Motor neuron (in vitro differentiated cells): ENCODE results near the gene ACSM4. TPM values are rescaled to one million over a fixed set of nuclear protein-coding genes. Genes with fewer than 3 reads are reported as not detected.

ENCODE experiments used
- ATAC-seq, 8 experiments: fragments of 200-7000 bp; cut with Tn5 transposase; replicated peaks in 6 of 8; 2 replicates each; pipeline ENCODE4 v1.8.0; 2021; ENCODE audit warnings: mild to moderate bottlenecking in 8 of 8, moderate library complexity in 8 of 8
- H3K27ac ChIP-seq, 2 donors: fragments of 250-450 bp; sonication (Bioruptor Pico); 2 replicates each; pipeline ENCODE4 v1.9.0; 2021; ENCODE audit warnings: antibody characterized with exemption in 2 of 2, mild to moderate bottlenecking in 2 of 2, moderate library complexity in 1 of 2
- H3K4me1 ChIP-seq, 2 donors: fragments of 250-450 bp; sonication (Bioruptor Pico); replicated peaks in 1 of 2; 2 replicates each; pipeline ENCODE4 v1.6.1; 2021; ENCODE audit warnings: antibody characterized with exemption in 2 of 2, mild to moderate bottlenecking in 2 of 2, moderate library complexity in 1 of 2
- H3K4me3 ChIP-seq, 5 donors: fragments of 250-450 bp; sonication (Bioruptor Pico); 2 replicates each; pipeline ENCODE4 v1.9.0; 2021; ENCODE audit warnings: antibody characterized with exemption in 5 of 5, mild to moderate bottlenecking in 5 of 5, moderate library complexity in 4 of 5
- WGBS, 10 experiments: fragments of 450-650 bp; shearing (Covaris generic); methylation state at CpG; one replicate each; pipeline ENCODE4 v1.0.0; 2022; 5-methylcytosine and 5-hydroxymethylcytosine counted together
- in situ Hi-C, 9 experiments: fragments of 400-800 bp; cut with MboI; loops; one replicate each; pipeline ENCODE4 v1.15.0; 2021; ENCODE audit warnings: low sequenced_read_pairs in 9 of 9, low pct_unique_long_range_greater_than_20kb in 2 of 9; ENCODE audit not compliant: unreplicated experiment in 9 of 9
- total RNA-seq, 8 experiments: library from RNA; unstranded; fragments of 300-600 nt; gene quantifications; 2 replicates each; pipeline versions ENCODE4 v1.2.3 to v1.2.4, GENCODE V29; 2022

ACSM4 gene
- total RNA-seq, 8 experiments from 2014 or later = not detected

DNA sequence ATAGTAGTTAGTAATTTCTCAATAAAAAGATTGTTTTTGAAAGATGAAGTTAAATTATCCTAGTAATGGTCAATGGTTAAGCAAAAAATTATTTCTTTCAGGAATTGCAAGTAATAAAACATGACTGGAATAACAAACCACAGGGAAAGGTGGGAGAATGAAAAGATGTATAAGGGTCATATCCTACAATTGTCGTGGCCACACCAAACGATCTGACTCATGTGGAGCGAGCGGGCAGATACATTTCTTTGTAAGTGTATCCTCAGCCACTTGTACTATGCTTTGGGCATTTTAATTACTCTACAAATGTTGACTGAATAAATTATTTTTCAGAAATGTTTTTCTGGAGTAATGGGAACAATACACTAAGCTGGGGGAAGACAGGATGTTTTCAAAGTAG is 45.5 kb downstream of the ACSM4 start:
- Histone ChIP-seq H3K4me1 (no peaks in the 10 kb centered on the region), H3K4me3 (no peak overlapping the region), H3K27ac (no peak overlapping the region)
- 9 to 100% (median 73%) methylated on average over 2 to 4 of the region's 4 CpGs; no CpG with 5 or more reads in 1 of the 10 experiments for WGBS, 10 experiments
- ATAC-seq = no peak
- in situ Hi-C loops = no loop called here

DNA sequence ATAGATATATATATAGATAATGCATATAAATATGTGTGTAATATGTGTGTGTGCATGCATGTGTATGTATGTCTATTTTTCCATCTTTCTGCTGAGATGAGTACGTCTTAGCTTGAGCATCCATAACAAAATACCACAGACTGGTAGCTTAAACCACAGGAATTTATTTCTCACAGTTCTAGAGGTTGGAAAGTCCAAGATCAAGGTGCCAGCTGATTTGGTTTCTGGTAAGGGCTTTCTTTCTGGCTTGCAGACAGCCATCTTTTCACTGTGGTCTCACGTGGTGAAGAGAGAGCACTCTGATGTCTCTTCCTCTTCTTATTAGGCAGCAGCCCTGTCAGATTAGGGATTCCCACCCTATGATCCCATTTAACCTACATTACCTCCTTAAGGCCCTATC is 47.3 kb downstream of the ACSM4 start:
- ATAC-seq = no peak
- in situ Hi-C loops = no loop called here

DNA sequence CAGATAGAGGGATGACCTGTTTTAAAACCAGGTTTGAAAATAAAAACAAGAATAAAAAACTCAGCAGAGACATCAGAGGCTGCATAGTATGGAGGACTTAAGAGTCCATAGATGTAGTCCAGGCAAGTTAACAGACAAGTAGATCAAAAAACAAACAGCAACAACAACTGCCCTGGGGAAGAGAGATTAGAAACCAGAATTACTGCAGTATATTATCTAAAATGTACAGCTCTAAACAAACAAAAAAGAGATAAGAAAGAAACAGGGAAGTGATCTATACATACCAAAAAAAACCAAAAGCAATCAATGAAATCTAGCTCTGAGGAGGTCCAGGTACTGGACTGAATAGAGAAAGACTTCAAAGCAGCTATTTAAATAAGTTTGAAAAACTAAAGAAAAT is 48.8 kb downstream of the ACSM4 start:
- Histone ChIP-seq H3K4me1 (no peaks in the 10 kb centered on the region), H3K4me3 (no peak overlapping the region), H3K27ac (no peak overlapping the region)
- ATAC-seq = no peak
- in situ Hi-C loops = no loop called here

More for the DNA sequence above, 47.3 kb downstream of the ACSM4 start:
- WGBS, 10 experiments = 0 to 100% (median 45%) methylated on average over 1 to 2 of the region's 2 CpGs; no CpG with 5 or more reads in 4 of the 10 experiments
- Histone ChIP-seq H3K4me1 (no peaks in the 10 kb centered on the region), H3K4me3 (no peak overlapping the region), H3K27ac (no peak overlapping the region)

GRCh38 chr12:7354529-7354928 is 50.7 kb downstream of the ACSM4 start:
- in situ Hi-C loops = no loop called here
- ATAC-seq = peak in 1 of 8 experiments; percentile 75
- WGBS, 10 experiments = 24 to 100% (median 83%) methylated on average over 1 to 4 of the region's 4 CpGs; no CpG with 5 or more reads in 1 of the 10 experiments

DNA sequence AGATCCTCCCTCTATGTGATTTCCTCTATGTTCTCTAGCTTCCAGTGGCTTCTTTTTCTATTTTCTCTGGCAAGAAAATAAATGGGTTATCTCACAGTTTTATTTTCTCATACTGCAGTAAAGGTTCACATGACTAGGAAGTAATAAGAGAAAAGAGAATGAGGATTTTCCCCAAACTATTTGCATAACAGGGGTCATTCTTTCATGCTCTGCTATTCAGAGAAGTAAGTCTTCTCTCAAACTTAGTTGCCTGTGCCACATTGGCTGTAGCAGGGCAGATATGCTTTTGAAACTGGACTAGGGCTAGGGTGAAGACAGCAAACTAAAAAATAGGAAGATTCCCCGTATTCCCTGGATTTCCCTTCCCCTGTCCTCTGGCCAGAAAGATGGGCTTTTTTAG is 57.4 kb downstream of the ACSM4 start:
- Histone ChIP-seq H3K27ac (no peak overlapping the region), H3K4me1 (no peaks in the 10 kb centered on the region), H3K4me3 (no peak overlapping the region)
- 43 to 100% (median 79%) methylated on average over 1 of the region's 1 CpG; no CpG with 5 or more reads in 4 of the 10 experiments for WGBS, 10 experiments
- ATAC-seq = no peak
- in situ Hi-C loops = no loop called here

More at GRCh38 chr12:7354529-7354928, 50.7 kb downstream of the ACSM4 start:
- Histone ChIP-seq H3K27ac (no peak overlapping the region), H3K4me3 (no peak overlapping the region), H3K4me1 (no peaks in the 10 kb centered on the region)

- Histone ChIP-seq H3K27ac (no peak overlapping the region), H3K4me3 (no peak overlapping the region), H3K4me1 (no peaks in the 10 kb centered on the region)
- WGBS, 10 experiments = 9 to 82% (median 63%) methylated on average over 1 to 3 of the region's 3 CpGs; no CpG with 5 or more reads in 1 of the 10 experiments
- in situ Hi-C loops = no loop called here
- ATAC-seq = no peak
These were observed 58.9 kb downstream of the ACSM4 start for GRCh38 chr12:7362734-7363133.

- Histone ChIP-seq H3K27ac (no peak overlapping the region), H3K4me1 (peaks cover 3% of the 10 kb centered on the region in 2 donors), H3K4me3 (no peak overlapping the region)
- ATAC-seq = peak; percentile 25 to 99 (median 96)
- in situ Hi-C loops = no loop called here
- WGBS, 10 experiments = 0 to 92% (median 55%) methylated on average over 1 to 7 of the region's 10 CpGs; no CpG with 5 or more reads in 4 of the 10 experiments
These were observed 65.4 kb downstream of the ACSM4 start for GRCh38 chr12:7369274-7369729.

DNA sequence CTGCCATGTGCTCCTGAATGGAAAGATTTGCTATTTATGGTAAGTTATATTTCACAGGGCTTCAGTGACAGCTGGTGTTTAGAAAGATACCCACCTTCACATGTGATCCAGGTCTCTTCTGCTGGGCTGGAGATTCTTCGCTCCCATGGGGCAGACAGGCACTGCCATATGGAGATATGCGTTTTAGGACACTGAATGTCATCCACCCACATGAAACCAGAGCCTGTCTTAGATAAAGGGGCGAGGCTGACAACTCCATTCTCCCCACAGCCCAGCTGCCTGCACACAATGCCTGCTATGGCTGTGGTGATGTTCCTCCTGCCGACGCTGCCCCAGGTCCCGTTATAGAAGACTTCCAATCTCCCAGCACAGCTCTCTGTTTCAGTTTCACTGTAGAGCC is 69.4 kb downstream of the ACSM4 start:
- peaks cover 3% of the 10 kb centered on the region in 2 donors for H3K4me1 ChIP-seq
- peak in 5 of 8 experiments; percentile 18 to 65 (median 60) for ATAC-seq
- 0 to 100% (median 63%) methylated on average over 1 to 6 of the region's 6 CpGs; no CpG with 5 or more reads in 3 of the 10 experiments for WGBS, 10 experiments
- H3K27ac ChIP-seq = no peak overlapping the region
- in situ Hi-C loops = loop anchor here in 1 of 9 experiments (10.0 kb wide), 1 partner anchor 82 kb away; no protein-coding TSS in a partner anchor
- H3K4me3 ChIP-seq = no peak overlapping the region

DNA sequence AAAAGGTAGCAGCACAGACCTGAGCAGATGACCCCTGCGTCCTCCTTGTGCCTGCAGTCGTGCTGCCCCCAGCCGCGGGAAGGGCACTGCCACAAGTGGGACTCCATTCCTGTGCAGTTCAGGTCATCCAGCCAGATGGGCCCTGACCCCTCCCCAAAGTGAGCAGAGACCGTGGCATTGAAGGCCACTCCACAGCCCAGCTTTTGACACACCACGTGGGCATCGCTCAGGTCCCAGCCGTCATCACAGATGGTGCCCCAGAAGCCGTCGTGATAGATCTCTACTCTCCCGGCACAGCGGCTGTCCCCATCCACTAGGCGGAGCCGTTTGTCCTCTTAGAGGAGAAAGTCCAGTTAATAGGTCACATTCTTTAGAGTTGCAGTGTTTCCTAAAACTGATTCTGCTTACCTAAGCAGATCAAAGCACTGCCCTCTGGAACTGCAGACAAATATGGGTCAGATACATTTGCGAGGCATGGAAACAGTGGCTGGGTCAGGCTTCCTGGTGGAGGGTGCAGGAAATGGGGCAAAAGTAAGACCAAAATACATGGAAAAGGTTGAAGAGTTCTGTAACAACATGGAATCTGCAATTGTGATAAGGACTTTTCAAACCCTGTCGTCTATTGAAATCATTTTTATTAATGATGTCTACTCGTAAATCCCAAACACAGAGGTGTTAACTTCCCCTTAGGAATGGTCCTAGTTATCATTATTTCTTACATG is 70.7 kb downstream of the ACSM4 start:
- peak in 3 of 8 experiments; percentile 64 to 74 (median 68) for ATAC-seq
- H3K4me1 ChIP-seq = peaks cover 3% of the 10 kb centered on the region in 2 donors
- H3K4me3 ChIP-seq = no peak overlapping the region
- no peak overlapping the region for H3K27ac ChIP-seq
- 25 to 100% (median 80%) methylated on average over 1 to 12 of the region's 17 CpGs for WGBS, 10 experiments
- in situ Hi-C loops = loop anchor here in 1 of 9 experiments (10.0 kb wide), 1 partner anchor 80 kb away; no protein-coding TSS in a partner anchor

- H3K4me3 ChIP-seq = no peak overlapping the region
- H3K27ac ChIP-seq = no peak overlapping the region
- H3K4me1 ChIP-seq = peaks cover 3% of the 10 kb centered on the region in 2 donors
- no peak for ATAC-seq
- whole genome bisulfite sequencing, 10 experiments = 20 to 100% (median 86%) methylated on average over 1 to 3 of the region's 3 CpGs; no CpG with 5 or more reads in 5 of the 10 experiments
- in situ Hi-C loops = loop anchor here in 1 of 9 experiments (10.0 kb wide), 1 partner anchor 80 kb away; no protein-coding TSS in a partner anchor
These were observed 71.3 kb downstream of the ACSM4 start for GRCh38 chr12:7375145-7375543.

GRCh38 chr12:7376196-7376595 is 72.3 kb downstream of the ACSM4 start:
- ATAC-seq = no peak
- WGBS, 10 experiments = 29 to 100% (median 87%) methylated on average over 1 of the region's 1 CpG; no CpG with 5 or more reads in 5 of the 10 experiments
- Histone ChIP-seq H3K4me1 (peaks cover 3% of the 10 kb centered on the region in 2 donors), H3K27ac (no peak overlapping the region), H3K4me3 (no peak overlapping the region)
- in situ Hi-C loops = loop anchor here in 1 of 9 experiments (10.0 kb wide), 1 partner anchor 79 kb away; no protein-coding TSS in a partner anchor
